Activated CD4-positive, alpha-beta T cell treated with anti-CD3 and anti-CD28 coated beads, Interleukin-2, Interleukin-6, amounts not matched to agents 100 ng/mL and 50 ng/mL, durations not matched to agents 16 hours and 8 hours (primary cell): ENCODE data around the gene CADM1.

Experiments
- DNase-seq: peaks from one replicate; pipeline ENCODE4 v3.0.0-alpha.2; 2020

CADM1 gene

GRCh38 chr11:115134926-115135325 is 369.3 kb downstream of the CADM1 start:
- no peak for DNase-seq

DNA sequence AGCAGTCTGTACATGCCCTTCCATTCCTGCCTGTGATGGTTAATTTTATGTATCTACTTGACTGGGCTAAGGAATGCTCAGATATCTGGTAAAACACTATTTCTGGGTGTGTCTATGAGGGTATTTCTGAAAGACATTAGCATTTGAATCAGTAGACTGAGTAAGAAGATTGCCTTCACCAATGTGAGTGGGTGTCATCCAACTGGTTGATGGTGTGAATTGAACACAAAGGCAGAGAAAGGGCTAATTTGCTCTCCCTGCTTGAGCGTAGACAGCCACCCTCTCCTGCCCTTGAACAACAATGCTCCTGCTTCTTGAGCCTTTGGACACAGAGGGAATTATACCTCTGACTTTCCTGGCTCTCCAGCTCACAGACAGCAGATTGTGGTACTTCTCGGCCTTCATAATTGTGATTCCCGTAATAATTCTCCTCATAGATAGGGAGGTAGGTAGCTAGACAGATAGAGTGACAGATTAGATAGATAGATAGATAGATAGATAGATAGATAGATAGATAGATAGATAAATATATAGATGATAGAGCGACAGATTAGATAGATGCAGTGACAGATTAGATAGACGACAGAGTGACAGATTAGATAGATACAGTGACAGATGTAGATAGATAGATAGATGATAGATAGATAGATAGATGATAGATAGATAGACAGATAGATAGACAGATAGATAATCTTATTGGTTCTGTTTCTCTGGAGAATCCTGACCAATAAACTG is 370.6 kb downstream of the CADM1 start:
- no peak for DNase-seq

GRCh38 chr11:115132436-115133228 is 371.6 kb downstream of the CADM1 start:
- DNase-seq = peak; percentile 3

DNA sequence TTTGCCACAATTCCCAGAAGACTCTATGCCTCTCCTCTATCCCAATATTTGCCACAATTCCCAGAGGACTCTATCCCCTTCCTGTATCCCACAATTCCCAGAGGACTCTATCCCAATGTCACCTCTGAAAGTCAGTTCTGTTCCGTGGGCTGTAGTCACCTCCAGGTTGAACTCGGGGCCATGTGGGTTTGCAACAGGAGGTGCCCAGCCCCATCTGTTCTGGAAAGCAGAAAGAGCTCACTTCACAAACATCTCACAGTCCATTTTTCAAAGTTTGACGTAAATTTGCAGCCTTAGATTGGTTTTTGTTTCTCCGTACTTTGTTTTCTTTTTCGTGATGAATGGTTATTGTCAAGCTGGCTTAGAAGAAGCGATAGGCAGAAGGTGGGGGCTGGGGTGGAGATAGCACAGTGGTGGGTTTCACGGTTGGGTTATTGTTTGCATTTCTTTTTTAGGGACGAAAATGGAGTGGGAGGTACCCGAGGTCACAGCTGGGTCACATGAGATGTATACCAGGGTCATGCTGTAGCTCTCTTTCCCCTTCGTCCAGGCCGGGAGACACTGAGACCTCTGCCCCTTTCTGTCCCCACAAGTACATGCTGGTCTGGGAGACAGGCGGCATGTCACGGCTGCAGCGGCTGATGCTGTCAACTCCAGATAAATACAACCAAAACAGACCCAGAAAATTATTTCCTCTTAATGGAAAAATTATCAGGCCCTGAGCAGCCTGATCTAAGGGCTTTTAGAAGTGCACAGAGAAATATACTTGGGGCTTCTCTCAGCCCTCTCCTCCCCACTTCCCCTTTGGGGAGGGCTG is 374.5 kb downstream of the CADM1 start:
- DNase-seq = no peak

GRCh38 chr11:115128226-115128625 is 376.0 kb downstream of the CADM1 start:
- DNase-seq = no peak

DNA sequence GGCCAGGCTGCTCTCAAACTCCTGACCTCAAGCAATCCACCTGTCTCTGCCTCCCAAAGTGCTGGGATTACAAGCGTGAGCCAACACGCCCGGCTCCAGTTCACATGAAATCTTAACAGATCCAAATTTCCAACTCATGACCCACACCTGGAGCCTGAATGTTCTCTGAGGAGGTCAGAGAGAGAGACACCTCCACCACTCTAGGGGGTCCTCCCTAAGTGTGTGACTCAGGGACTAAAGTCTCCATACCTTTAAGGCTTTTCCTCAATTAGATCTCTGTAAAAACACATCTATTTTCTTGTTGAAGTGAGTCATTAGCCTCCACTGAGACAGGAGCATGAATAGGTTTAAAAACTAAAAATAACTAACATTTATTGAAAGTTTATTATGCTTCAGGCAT is 376.4 kb downstream of the CADM1 start:
- no peak for DNase-seq

GRCh38 chr11:115126515-115127208 is 377.6 kb downstream of the CADM1 start:
- DNase-seq = no peak

GRCh38 chr11:115126092-115126491 is 378.1 kb downstream of the CADM1 start:
- no peak for DNase-seq

DNA sequence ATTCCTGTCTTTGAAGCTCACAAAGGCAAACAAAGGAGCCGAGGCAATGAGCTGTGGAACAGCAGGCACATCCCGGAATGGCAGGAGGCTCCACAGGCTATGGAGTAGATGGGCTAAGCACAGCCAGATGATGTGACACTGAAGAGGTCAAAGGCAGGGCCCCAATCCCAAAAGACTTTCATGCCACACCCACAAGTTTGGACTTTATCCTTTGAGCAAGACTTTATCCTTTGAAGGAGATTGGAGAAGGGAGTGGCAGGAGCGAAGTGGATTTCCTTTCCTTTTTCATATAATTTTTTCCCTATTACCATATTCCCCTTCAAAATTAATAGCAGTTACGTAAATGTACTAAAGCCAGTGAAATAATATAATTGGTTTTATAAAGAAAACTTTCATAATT is 379.4 kb downstream of the CADM1 start:
- no peak for DNase-seq

- DNase-seq = no peak
These were observed 380.6 kb downstream of the CADM1 start for GRCh38 chr11:115123641-115124040.

- no peak for DNase-seq
These were observed 381.9 kb downstream of the CADM1 start for GRCh38 chr11:115122274-115122673.
